Upper lobe of left lung (tissue), 6 donors: ENCODE measurements around the gene SLC12A8. TPM values are rescaled to one million over a fixed set of nuclear protein-coding genes. Genes with fewer than 3 reads are reported as not detected.

Experiments used
- ATAC-seq, 2 donors: fragments of 200-7000 bp; cut with Tn5 transposase; one replicate each; pipeline ENCODE4 v1.9.1; 2022; ENCODE audit warnings: mild to moderate bottlenecking in 2 of 2, moderate library complexity in 2 of 2; ENCODE audit not compliant: low FRiP score in 2 of 2
- DNase-seq, 2 donors: peaks; one replicate each; pipeline ENCODE4 v3.0.0-alpha.2; 2019 to 2020
- H3K27ac ChIP-seq, 4 donors: fragments of 200-600 bp; sonication (generic); one replicate each; pipeline ENCODE4 v1.5.1; 2016 to 2019
- H3K27me3 ChIP-seq, 4 donors: fragments of 200-600 bp; sonication (generic); one replicate each; pipeline ENCODE4 v1.5.1; 2017 to 2019
- H3K36me3 ChIP-seq, 4 donors: fragments of 200-600 bp; sonication (generic); one replicate each; pipeline ENCODE4 v1.5.1; 2016 to 2019
- H3K4me1 ChIP-seq, 4 donors: fragments of 200-600 bp; sonication (generic); one replicate each; pipeline ENCODE4 v1.5.1; 2018 to 2019
- H3K4me3 ChIP-seq, 4 donors: fragments of 200-600 bp; sonication (generic); one replicate each; pipeline ENCODE4 v1.5.1; 2017 to 2019; ENCODE audit warnings: mild to moderate bottlenecking in 2 of 4, moderate library complexity in 1 of 4
- H3K9me3 ChIP-seq, 4 donors: fragments of 200-600 bp; sonication (generic); one replicate each; pipeline ENCODE4 v1.5.1; 2018 to 2019
- EP300 ChIP-seq, 4 donors: sonication (generic); formaldehyde crosslinking; IDR thresholded peaks; one replicate each; pipeline ENCODE4 v1.5.1; 2017; ENCODE audit warnings: antibody characterized with exemption in 4 of 4, control low read depth in 2 of 4
- POLR2A ChIP-seq, 4 donors: fragments of 450-650 bp; IDR thresholded peaks; one replicate each; pipeline ENCODE4 v1.5.1; 2016 to 2017; ENCODE audit warnings: antibody characterized with exemption in 4 of 4, mild to moderate bottlenecking in 2 of 4
- POLR2AphosphoS5 ChIP-seq, 2 donors: sonication (generic); formaldehyde crosslinking; IDR thresholded peaks; one replicate each; pipeline ENCODE4 v1.5.1; 2017; ENCODE audit warnings: antibody characterized with exemption in 2 of 2
- WGBS, 2 donors: methylation state at CpG; one replicate each; pipeline ENCODE4 v1.1.5; 2017 to 2018; 5-methylcytosine and 5-hydroxymethylcytosine counted together
- total RNA-seq, 6 donors: library from RNA; depleted of rRNA in 4 of 6; stranded (reverse); fragments of >200 nt in 4 of 6; gene quantifications; one replicate each; pipeline versions ENCODE4 v1.1.0 to v1.2.1, GENCODE V29; 2016 to 2021
- TF ChIP-seq, protein P1 (sequence below), 6 experiments: fragments of 450-650 bp in 4 of 6; fragments of 200-600 bp in 2 of 6; sonication (generic) in 2 of 6; IDR thresholded peaks; one replicate each; pipeline ENCODE4 v1.5.1; 2016 to 2019; ENCODE audit warnings: antibody characterized with exemption in 6 of 6
- donor health status: DM: no; HTN: no; CAD: no; lungs with moderate emphysema.
- donor health status: DM: no; HTN: yes; CAD: no; lungs with severe emphysema.

Gene SLC12A8
- total RNA-seq, 6 donors from 2014 or later, result 6.7 to 34.6 (median 15.0) TPM

DNA sequence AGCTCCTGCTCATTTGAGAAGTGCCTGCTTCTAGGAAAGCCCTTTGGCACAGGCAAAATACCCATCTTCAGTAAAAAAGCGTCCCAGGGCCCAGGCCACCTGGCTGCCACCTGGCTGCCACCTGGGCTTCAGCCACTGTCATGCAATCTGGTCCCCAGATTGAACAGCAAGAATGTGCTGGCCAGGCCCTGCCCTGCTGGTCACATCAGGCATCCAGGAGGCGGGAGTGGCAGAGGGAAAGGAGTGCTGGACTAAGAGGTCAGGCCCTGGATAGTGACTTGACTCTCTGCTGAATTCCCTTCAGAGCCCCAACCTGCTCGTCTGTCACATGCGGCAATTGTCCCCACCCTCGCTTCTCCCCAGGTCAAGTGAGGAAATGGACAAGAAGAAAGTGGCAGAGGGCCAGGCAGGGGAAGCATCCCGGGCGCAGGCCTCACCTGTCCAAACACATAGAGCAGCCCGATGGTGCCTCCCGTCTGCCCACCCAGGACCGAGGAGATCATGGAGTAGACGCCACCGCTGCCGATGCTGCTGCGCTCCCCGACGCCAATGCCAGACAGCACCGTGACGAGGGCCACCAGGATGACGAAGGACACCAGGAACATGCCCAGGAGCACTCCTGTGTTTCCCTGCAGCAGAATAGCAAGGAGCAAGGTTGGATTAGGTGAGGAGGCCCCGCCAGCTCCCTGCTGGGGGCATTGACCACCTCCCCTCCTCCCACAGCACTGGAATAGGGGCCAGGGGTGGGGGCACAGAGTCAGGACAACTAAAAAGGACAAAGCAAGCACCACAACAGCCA, 25.5 kb downstream of the SLC12A8 start:
- TF ChIP-seq POLR2AphosphoS5 (IDR thresholded peaks at IDR 0.05) (no peak), EP300 (IDR thresholded peaks at IDR 0.05) (no peak), POLR2A (IDR thresholded peaks at IDR 0.05) (no peak)
- TF ChIP-seq, protein P1, sequence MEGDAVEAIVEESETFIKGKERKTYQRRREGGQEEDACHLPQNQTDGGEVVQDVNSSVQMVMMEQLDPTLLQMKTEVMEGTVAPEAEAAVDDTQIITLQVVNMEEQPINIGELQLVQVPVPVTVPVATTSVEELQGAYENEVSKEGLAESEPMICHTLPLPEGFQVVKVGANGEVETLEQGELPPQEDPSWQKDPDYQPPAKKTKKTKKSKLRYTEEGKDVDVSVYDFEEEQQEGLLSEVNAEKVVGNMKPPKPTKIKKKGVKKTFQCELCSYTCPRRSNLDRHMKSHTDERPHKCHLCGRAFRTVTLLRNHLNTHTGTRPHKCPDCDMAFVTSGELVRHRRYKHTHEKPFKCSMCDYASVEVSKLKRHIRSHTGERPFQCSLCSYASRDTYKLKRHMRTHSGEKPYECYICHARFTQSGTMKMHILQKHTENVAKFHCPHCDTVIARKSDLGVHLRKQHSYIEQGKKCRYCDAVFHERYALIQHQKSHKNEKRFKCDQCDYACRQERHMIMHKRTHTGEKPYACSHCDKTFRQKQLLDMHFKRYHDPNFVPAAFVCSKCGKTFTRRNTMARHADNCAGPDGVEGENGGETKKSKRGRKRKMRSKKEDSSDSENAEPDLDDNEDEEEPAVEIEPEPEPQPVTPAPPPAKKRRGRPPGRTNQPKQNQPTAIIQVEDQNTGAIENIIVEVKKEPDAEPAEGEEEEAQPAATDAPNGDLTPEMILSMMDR (IDR thresholded peaks at IDR 0.05), result no peak
- Histone ChIP-seq H3K27ac (no peak overlapping the region), H3K4me1 (no peaks in the 10 kb centered on the region), H3K27me3 (no peaks in the 10 kb centered on the region), H3K4me3 (no peak overlapping the region), H3K9me3 (no peaks in the 10 kb centered on the region), H3K36me3 (no peaks in the 10 kb centered on the region)
- 92 to 96% methylated on average over 19 to 20 of the region's 20 CpGs for WGBS, 2 donors
- ATAC-seq (no peak), DNase-seq (peak in 1 of 2 donors; percentile 59)

DNA sequence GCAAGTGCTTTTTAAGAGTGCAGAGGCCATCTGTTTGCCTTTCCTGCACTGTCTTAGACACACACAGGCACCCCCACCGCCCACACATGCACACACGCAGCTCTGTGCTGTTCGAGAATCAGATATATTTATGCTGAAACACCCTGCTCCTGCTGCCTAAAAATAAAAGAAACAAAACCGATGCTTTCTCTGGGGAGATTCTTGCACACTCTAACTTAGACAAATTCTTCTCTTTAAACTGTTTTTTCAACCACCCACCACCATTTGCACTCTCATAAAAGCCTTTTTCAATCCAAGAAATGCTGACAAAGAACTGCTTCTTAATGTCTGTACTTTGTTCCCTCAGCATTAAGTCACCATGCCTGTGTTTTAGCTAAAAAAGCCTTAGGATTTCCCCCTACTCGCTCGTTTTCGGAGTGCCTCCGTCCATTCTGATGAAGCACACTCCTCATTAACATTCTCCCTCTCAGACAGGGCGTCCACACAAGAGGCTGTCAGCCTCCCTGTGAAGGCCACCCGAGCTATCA, 26.2 kb downstream of the SLC12A8 start:
- Histone ChIP-seq H3K9me3 (no peaks in the 10 kb centered on the region), H3K4me1 (no peaks in the 10 kb centered on the region), H3K27me3 (no peaks in the 10 kb centered on the region), H3K36me3 (no peaks in the 10 kb centered on the region), H3K4me3 (no peak overlapping the region), H3K27ac (no peak overlapping the region)
- DNase-seq (no peak), ATAC-seq (peak in 1 of 2 donors; percentile 44)
- WGBS, 2 donors, result 73 to 80% methylated on average over 10 of the region's 10 CpGs
- TF ChIP-seq, protein P1 (IDR thresholded peaks at IDR 0.05), result no peak
- TF ChIP-seq POLR2A (IDR thresholded peaks at IDR 0.05), result no peak
- TF ChIP-seq EP300 (IDR thresholded peaks at IDR 0.05), result no peak
- no peak for TF ChIP-seq POLR2AphosphoS5 (IDR thresholded peaks at IDR 0.05)

DNA sequence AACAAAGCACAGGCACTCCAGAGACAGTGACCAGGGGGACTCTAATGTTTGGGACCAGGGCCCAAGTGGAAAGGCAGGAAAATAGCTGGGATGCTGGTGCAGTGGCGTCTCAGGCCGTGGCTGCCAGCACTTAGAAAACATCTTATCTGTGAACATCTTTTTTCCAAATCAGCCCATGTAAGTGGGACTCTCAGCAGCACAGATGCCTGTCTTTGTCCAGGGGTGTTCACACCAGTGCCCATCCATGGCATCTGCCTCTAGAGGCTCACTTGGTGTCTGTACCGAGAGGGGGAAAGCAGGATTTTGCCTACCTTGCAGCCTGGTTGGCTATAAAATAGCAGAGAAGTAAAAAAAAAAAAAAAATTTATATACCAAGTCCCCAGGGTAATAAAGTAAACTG, 26.7 kb downstream of the SLC12A8 start:
- no peaks in the 10 kb centered on the region for H3K4me1 ChIP-seq
- H3K27me3 ChIP-seq, result no peaks in the 10 kb centered on the region
- 82 to 91% methylated on average over 3 of the region's 3 CpGs for WGBS, 2 donors
- H3K27ac ChIP-seq, result no peak overlapping the region
- H3K36me3 ChIP-seq, result no peaks in the 10 kb centered on the region
- H3K9me3 ChIP-seq, result no peaks in the 10 kb centered on the region
- TF ChIP-seq POLR2A (IDR thresholded peaks at IDR 0.05), result no peak
- TF ChIP-seq POLR2AphosphoS5 (IDR thresholded peaks at IDR 0.05), result no peak
- TF ChIP-seq EP300 (IDR thresholded peaks at IDR 0.05), result no peak
- TF ChIP-seq, protein P1 (IDR thresholded peaks at IDR 0.05), result no peak
- H3K4me3 ChIP-seq, result no peak overlapping the region
- ATAC-seq (peak in 1 of 2 donors; percentile 23), DNase-seq (no peak)

DNA sequence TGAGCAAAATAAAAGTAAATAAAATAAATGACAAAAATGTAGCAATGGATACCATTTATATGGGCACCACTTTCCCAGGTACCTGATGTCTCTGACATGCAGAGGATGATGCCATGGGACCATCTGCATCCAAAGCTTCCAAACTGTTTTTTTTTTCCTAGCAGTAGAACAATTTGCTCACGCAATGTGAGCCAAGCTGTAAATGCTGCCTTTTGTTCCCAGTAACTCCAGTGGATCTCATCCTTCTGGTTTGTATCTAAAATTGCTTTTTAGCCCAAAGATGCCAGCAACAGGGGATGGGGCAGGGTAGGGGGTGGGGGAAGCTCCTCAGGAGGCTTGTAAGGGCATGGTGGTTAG, 32.7 kb downstream of the SLC12A8 start:
- TF ChIP-seq POLR2A (IDR thresholded peaks at IDR 0.05) (no peak), EP300 (IDR thresholded peaks at IDR 0.05) (no peak), POLR2AphosphoS5 (IDR thresholded peaks at IDR 0.05) (no peak)
- TF ChIP-seq, protein P1 (IDR thresholded peaks at IDR 0.05), result no peak
- H3K4me1 ChIP-seq, result no peaks in the 10 kb centered on the region
- ATAC-seq (no peak), DNase-seq (no peak)
- H3K36me3 ChIP-seq, result no peaks in the 10 kb centered on the region
- no peak overlapping the region for H3K27ac ChIP-seq
- H3K27me3 ChIP-seq, result no peaks in the 10 kb centered on the region
- no peaks in the 10 kb centered on the region for H3K9me3 ChIP-seq
- no peak overlapping the region for H3K4me3 ChIP-seq
- 96 to 100% methylated on average over 1 of the region's 1 CpG for WGBS, 2 donors
